H4 (cell line): Measurements from ENCODE around the gene NEK5. TPM values are rescaled to one million over a fixed set of nuclear protein-coding genes. Genes with fewer than 3 reads are reported as not detected.
"Not testable (repeated sequence)": the region's sequence is repeated elsewhere in the genome, so short reads cannot be mapped to it uniquely, and the experiment has no call there.

Source experiments
- DNase-seq: peaks from one replicate; pipeline ENCODE4 v3.0.0-alpha.2; 2015; ENCODE audit warnings: low spot score
- total RNA-seq: library from RNA; depleted of rRNA; stranded (reverse); fragments of >200 nt; shearing (Covaris generic); gene quantifications from 2 replicates; pipeline ENCODE4 v1.2.3, GENCODE V29; 2014; rRNA removed

The NEK5 gene, protein sequence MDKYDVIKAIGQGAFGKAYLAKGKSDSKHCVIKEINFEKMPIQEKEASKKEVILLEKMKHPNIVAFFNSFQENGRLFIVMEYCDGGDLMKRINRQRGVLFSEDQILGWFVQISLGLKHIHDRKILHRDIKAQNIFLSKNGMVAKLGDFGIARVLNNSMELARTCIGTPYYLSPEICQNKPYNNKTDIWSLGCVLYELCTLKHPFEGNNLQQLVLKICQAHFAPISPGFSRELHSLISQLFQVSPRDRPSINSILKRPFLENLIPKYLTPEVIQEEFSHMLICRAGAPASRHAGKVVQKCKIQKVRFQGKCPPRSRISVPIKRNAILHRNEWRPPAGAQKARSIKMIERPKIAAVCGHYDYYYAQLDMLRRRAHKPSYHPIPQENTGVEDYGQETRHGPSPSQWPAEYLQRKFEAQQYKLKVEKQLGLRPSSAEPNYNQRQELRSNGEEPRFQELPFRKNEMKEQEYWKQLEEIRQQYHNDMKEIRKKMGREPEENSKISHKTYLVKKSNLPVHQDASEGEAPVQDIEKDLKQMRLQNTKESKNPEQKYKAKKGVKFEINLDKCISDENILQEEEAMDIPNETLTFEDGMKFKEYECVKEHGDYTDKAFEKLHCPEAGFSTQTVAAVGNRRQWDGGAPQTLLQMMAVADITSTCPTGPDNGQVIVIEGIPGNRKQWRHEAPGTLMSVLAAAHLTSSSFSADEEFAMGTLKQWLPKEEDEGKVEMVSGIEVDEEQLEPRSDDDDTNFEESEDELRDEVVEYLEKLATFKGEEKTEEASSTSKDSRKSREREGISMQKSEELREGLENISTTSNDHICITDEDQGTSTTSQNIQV
- total RNA-seq: 0.08 TPM in 1 of 2 replicates, not detected in the other

DNA sequence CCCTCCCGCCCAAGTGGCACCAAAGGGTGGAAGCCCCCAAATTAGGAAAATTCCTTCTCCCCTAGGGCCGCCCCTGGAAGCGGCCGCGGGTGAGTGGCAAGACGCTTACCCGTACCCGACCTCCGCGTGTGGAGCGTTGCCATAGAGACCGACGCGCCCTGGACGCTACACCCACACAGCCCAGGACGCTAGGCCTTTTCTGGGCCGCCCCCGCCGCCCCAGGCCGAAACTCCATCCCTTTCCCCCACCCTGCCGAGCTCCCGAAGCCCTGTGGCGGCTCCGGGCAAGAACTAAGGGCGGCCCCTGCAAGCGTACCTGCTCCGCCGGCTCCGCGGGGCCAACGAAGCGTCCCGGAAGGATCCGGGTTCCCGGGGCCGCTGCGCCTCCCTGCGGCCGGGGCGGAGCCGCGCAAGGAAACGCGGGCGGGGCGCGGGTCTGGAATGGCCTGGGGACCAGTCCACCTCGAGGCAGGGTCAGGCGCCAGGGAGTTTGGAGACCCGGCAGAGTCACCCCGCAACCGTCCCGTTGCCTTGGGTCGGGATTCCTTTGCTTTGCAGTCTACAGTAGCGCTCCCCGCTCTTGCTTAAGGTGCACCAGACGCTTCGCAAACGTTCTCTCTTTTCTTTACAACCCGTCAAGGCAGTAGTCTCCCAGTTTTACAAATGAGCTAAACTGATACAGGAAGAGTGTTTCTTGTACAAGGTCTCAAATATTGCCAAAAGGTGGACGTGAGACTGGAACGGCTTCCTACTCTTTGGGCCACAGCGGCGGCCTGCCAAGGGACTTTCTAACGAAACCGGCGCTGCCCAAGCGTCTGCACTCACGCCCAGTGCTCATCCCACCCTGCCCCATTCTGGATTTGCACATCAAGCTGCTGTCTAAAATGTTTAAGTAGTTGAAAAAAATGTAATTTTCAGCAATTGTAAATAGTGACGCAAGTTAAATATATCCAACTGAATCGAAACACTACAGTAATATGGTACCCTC, at the start of gene NEK5:
Gene NEK5, minus strand, starts transcription at position 360 of the 987 bp plus-strand sequence. CDS start 1,591 bp downstream, outside the sequence.
- DNase-seq: peak; percentile 11

DNA sequence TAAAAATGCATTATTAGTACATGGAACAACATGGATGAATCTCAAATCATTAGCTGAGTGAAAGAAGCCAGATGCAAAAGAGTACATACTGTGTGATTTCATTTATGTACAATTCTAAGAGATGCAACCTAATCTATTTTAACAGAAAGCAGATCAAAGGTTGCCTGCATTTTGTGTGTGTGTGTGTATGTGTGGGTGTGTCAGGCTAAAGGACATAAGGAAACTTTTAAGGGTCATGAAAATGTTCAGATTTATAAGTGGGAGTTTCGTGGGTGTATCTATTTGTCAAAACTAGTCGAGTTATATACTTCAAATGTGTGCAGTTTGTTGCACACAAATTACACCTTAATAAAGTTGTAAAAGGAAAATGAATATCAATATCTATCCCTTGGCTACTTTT, 48.4 kb upstream of the NEK5 start:
- no peak for DNase-seq

DNA sequence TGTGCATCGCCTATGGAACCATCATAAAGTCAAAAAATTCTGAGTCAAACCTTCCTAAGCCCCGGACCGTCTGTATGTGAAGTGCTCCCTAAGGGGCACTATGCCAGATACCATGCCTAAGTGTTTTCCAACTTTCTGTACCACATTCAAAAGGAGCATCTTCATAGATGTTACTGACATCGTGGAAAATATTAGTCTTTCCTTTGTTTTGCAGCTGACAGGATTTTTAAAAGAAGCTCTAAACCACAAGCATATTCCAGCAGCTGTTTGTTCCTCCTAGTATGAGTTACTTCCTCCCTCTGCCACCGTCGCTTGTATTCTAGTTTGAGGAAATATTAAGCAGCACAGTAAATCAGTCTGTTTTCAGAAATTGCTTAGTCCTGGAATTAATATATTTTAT, 45.1 kb upstream of the NEK5 start:
- not testable (repeated sequence) for DNase-seq

DNA sequence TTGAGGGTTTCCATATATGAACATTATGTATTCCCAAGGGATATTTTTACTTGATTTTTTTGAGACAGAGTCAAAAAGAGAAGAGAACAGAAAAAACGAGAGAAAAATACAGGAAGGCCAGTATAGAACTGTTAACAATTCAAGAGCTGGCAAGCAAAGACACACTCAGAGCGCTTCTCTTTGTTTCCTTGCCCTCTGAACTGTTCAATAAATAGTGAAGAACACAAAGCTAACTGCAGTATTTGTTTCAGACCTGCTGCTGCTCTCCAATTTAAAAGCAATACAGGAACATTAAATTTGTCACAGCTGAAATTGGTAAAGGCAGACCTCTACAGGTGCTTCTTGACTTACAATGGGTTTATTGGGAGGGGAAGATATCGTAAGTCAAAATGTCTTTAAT, 44.5 kb upstream of the NEK5 start:
- DNase-seq: no peak

DNA sequence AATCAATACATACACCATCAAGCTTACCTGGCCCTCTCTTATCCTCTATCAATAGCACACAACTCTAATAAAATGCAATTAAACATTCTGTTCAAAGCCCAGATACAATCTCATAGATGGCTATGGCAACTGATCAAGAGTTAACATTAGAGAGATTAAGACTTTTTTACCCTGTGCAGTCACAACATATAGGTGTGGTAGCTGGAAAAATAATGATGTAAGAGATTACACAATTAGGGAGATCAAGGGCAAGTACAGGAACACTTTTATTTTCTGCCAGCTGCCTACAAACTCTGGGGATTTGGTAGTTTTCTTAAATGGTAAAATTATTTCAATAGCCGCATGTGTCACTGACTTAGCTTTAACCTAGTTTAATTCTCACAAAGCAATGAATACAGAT, 42.8 kb upstream of the NEK5 start:
- not testable (repeated sequence) for DNase-seq

DNA sequence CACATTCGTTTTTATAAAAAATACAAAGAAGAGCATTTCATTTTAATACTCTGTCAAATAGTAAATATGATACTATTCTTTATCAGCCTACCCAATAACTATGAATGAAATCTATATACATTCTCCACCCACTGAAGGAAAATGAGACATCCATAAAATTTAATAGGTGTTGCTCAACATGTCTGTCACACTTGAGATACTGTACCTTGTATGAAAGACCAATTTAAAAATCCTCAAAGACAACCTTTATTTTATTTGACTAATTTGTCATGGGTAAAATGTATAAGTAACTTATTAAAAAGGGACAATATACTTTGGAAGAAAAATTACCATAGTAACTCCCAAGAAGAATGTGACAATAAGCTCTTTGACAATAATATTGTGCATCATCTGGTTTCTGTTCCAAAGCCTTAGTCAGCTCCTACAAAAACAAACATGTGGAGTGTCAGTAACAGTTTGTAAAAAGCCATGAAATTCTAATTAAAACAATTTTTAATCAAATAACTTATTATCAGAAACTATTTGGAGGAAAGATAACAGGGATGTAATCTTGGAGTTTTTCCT, 42.0 kb upstream of the NEK5 start:
- DNase-seq: not testable (repeated sequence)

DNA sequence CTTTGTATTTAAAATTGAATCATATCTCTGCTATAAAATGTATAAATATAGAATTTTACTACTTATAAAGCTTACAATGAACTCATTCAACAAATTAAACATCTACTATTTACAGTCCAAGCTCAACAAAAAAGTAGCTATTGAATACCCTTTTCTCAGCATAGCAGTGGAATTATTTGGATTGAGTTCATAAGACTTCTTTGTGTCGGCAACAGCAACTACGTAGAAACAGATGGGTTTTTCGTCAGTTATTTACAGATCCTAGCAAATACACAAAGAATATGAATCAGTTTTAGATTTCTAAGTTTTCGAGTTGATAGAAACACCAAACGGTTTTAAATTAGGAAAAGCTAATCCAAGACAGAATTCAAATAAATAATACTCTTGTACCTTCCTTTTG, 41.0 kb upstream of the NEK5 start:
- no peak for DNase-seq

DNA sequence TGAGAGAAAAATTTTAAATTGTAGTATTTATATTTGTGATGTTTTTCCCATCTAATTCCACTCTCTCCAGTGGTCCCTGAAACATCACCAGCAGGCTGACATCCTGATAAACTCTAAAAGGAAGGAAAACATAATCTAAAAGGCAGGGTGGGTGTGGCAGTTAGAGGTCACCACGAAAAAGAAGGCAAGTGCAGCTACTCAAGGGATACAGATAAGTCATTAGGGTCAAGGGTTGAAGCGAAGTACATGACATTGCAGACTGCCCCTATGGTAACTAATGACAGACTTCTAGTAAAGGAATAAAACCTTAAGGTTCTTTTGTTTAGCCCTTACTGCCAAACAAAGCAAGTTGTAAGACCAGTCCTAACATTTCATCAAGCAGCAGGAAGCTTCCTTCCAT, 36.5 kb upstream of the NEK5 start:
- no peak for DNase-seq

DNA sequence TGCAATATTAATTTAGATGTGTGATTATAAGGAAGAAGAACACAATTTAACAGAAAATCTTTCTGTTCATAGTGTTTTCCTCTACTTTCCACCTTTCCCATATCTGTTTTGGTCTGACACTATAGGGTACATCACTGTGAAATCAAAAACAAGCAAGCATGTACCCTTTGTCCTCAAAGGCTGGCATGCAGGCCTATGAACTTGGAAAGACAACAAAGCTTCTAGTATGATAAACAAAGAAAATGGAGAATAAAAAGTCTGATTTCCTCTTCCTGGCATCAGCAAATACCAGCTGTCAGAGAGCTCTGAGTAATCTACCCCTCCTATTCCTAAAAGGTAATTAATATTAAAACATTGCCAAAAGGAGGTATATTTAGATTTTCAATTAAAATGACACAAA, 36.1 kb upstream of the NEK5 start:
- DNase-seq: no peak

DNA sequence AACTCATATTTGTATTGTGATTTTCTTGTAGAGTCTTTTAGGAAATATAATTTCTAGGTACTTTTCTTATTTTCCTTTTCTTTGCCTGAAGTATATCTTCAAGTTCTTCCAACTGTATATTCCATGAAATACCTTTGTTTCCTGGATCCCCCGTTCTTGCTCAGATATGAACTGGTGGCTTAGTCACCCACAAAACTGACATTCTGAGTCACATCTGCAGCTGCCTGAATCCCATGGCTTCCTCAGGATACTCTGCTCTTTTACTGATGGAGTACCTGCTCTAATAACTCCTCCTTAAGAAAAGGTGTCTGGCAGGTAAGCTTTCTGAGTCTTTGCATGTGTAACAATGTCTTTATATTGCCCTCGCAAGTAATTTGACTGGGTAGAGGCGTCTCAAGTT, 35.0 kb upstream of the NEK5 start:
- not testable (repeated sequence) for DNase-seq

DNA sequence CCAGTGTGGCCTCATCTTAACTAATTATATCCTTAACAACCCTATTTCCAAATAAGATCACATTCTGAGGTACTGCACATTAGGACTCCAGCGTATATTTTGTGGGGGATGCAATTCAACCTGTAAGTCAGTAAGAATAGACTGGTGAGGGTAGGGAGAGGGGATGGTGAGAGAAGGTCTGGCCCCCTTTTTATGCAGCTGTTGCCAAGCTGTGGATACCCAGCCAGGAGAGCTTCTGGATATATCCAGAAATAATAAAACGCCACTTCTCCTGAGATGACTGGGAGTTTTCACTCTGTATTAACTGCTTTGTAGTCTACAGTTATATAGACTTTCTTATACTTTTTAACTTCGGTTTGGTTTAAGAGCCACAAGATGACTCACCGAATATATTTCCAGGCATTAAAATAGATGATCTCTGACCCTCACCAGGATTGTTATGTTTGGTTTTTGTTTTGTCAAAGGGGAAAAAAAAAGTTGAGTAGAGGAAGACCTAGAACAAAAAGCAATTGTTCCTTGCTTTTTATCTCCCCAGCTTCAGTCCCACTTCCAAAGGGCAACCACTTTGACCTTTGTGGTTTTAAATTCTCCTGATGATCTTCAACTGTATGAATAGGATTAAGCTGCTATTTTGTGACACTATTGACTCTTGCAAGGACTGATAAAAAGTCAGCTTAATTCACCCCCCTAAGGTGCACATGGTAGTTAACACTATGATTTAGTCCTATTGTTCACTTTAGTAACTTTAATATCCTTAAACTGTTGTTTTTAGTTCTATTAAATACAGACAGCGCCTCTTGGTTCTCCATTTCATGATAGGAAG, 33.6 kb upstream of the NEK5 start:
- peak; percentile 9 for DNase-seq

DNA sequence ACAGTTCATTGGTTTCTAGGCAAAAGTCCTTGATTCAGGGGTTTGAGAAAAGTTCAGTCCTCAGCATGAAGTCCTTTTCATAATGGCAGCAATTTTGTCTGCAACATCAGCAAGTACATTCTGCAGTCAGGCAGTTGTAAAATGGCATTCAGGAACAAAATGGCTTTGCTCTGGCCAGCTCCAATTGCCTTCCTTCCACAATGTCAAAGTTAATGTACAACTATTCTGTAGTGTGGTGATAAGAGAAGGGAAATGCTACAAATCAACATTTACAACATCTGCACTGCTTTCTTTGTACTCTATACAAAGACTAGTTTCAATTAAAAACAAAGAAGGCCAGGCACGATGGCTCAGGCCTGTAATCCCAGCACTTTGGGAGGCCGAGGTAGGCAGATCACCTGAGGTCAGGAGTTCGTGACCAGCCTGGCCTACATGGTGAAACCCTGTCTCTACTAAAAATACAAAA, 32.3 kb upstream of the NEK5 start:
- DNase-seq: no peak

DNA sequence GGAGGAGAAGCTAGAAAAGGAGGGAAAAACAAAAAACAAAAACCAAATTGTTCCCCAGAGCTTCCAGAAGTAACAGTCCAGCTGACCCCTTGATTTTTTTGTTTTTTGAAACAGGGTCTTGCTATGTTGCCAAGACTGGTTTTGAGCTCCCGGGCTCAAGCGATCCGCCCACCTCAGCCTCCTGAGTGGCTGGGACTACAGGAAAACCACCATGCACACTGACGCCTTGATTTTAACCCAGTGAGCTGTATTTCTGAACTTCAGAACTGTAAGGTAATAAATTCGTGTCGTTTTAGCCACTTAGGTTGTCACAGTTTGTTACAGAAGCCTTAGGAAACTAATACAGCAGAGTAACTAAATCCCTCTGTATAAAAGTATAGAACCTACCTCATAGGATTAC, 31.6 kb upstream of the NEK5 start:
- DNase-seq: no peak

DNA sequence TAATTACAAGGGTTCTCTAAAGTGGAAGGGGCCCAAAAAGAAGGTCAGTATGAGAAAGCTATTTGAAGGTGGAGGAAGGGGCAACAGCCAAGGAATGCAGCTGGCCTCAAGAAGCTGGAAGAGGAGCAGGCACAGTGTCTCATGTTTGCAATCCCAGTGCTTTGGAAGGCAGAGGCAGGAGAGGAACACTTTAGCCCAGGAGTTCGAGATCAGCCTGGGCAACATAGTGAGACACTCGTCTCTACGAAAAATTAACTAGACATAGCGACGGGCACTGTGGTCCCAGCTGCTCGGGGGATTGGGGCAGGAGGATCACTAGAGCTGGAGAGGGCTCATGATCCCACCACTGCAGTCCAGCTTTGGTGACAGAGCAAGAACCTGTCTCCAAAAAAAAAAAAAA, 31.2 kb upstream of the NEK5 start:
- DNase-seq: no peak

DNA sequence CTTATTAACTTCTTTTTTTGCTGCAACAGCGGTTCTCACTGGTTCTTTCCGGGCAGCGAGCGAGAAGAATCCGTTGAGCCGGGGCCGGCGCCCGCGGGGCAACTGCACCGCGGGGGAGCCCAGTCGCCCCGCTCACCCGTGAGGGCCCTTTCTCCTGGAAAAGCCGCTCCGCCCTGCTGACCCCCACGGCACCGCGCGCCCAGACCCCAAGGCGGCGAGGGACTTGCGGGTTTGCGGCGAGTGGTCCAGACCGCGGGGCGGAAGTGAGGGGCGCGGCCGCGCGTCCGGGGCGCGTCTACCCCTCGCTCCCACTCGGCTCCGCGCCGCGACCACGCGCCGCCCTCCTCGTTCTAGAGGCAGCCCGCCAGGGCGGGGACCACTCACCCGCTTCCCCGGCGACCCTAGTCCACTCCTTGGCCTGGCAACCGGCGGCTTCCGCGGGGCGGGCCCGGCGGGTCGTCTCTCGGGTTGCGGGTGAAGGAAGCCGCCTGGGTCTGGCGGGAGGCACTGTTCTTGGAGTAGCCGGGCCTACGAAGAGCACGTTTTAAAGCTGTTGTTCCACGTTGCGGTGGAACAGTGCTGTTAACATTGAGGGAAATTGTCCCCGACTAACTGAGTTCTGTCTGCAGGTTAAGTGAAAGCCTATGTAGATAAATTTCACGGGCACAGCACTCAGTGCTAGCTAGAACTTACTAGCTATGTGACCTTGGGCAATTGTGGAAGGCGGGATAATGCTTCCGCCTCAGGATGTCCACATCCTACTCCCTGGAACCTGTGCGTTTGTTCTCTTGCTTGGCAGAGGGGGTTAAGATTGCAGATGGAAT, 30.5 kb upstream of the NEK5 start, which contains the start of gene NEK3:
Gene NEK3, minus strand, starts transcription at position 439 of the 824 bp plus-strand sequence. CDS start 3,406 bp downstream, outside the sequence.
- peak; percentile 11 for DNase-seq

DNA sequence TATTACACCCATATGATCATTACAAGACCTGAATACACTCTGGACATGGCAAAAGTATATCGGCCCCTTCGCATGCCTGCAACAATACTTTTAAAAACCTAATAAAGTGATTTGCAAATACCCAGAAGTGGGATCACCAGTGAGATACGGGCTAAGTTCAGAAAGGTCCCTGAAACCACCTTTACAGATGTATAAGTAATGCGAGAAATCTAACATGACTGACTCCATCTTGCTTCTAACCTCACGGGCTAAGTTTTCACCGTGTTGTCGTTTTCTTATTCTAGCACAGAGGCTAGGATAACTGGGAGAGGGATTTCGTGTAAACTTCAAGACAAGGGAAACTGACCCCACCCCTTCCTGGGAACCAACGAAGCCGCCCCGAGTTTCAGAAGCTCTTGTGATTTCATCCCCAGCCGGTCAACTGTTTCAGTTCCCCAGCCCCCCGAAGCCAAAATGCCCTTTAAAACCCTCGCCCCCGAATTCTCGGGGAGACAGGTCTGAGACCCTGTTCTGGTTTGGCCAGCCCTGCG, 29.8 kb upstream of the NEK5 start:
- no peak for DNase-seq

DNA sequence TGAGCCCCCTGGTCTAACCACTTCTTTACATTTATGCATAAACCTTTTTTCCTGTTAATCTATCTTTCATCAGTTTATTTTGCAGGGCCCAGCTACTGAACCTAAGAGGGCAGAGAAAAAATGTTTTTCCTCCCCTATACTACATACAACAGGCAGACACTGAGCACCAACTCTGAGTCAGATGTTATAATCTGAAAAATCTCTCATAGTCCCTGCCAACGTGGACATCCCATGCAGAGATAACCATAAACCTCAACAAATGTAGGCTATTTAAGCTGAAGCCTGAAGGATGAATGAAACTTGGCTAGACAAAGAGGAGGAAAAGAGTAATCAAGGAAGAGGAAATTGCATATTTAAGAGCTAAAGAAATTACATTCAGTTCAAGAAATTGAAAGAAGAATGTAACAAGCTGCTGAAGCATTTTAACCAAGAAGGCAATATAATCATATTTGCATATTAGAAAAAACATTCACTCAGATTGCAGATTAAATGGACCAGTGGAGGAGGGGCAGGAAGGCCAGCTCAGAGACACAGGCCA, 27.9 kb upstream of the NEK5 start:
- no peak for DNase-seq

DNA sequence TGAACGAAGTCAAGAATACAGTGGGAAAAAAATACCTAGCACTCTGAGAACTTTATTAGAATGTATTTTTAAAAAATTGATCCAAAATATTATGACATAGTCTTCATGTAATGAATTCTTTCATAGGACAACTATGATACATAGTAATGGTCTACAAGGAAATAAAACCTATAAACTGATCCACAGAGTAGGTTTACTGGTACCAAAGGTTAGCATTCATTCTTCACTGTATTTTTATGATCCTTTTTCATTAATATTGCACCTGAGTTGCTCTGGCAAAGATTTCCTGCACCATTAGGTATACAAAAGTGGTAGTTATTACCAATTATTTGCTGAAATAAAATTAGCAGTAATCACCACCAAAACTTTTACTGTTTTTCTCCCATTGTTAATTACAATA, 26.3 kb upstream of the NEK5 start:
- no peak for DNase-seq

DNA sequence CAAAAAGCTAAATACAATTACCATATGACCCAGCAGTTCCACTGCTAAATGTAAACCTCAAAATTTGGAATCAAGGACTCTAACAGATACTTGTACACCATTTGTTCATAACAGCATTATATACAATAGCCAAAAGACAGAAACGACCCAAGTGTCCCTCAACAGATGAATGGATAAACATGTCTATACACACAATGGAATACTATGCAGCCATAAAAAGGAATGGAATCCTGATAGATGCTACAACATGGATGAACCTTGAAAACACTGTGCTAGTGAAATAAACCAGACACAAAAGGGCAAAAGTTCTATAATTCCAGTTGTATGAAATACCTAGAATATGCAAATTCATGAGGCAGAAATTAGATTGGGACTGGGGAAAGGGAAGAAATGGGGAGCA, 18.4 kb upstream of the NEK5 start:
- DNase-seq: no peak
